Limb (tissue), 2 donors: ENCODE measurements around the gene ALDH2.
"Not testable (repeated sequence)": the region's sequence is repeated elsewhere in the genome, so short reads cannot be mapped to it uniquely, and the experiment has no call there.

Source experiments
- DNase-seq, 2 donors: peaks; one replicate each; pipeline ENCODE4 v3.0.0-alpha.2; 2016; ENCODE audit errors: extremely low spot score in 2 of 2

ALDH2 gene

DNA sequence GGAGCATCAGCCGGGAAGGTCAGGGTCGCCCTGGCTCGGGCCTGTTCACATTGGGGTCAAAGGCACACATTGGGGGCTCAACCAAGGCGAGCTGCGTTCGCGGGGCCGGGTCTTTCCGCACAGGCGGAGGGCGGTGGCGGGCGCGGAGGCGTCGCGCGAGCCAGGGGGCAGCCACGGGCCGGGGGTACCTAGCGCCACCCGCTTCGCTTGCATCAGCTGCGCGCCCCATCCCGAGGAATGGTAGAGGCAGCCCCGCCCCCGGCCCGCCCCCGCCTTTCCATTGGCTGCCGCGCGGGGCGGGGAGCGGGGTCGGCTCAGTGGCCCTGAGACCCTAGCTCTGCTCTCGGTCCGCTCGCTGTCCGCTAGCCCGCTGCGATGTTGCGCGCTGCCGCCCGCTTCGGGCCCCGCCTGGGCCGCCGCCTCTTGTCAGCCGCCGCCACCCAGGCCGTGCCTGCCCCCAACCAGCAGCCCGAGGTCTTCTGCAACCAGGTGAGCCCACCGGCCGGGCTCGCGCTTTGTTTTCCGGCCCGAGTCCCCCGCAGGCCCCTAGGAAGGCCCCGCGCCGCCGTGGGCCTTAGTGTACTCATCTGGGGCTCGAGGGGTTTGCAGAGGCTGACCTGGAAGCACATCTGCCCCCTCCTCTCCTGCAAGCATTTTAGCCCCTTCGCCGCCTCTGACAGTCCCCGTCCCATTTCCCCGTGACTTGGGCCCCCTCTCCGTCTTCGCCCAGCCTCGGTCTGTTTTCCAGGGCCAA, at the start of gene ALDH2:
TSS of gene ALDH2 (plus strand) at position 326 of the 754 bp plus-strand sequence. CDS start at position 376, 50 bp downstream.
- peak; percentile 69 to 87 for DNase-seq

DNA sequence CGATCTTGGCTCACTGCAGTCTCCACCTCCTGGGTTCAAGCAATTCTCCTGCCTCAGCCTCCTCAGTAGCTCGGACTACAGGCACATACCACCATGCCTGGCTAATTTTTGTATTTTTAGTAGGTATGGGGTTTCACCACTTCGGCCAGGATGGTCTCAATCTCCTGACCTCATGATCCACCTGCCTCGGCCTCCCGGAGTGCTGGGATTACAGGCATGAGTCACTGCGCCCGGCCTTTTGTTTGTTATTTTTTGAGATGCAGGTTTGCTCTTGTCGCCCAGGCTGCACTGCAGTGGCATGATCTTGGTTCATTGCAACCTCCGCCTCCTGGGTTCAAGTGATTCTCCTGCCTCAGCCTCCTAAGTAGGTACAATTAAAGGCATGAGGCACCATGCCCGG, 47.4 kb upstream of the ALDH2 start:
- not testable (repeated sequence) for DNase-seq

DNA sequence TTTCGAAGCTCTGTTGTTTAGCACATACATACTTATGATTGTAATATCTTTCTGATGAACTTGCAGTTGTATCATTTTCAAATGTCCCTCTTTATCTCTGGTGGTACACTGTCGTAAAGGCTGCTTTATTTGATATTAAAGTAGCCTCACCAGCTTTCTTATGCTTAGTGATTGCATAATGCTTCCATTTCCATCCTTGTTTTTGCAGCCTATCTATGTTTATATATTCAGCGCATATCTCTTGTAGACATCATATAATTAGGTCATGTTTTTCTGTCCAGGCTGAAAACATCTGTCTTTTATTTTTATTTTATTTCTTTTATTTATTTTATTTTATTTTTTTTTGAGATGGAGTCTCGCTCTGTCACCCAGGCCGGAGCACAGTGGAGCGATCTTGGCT, 46.3 kb upstream of the ALDH2 start:
- no peak for DNase-seq

DNA sequence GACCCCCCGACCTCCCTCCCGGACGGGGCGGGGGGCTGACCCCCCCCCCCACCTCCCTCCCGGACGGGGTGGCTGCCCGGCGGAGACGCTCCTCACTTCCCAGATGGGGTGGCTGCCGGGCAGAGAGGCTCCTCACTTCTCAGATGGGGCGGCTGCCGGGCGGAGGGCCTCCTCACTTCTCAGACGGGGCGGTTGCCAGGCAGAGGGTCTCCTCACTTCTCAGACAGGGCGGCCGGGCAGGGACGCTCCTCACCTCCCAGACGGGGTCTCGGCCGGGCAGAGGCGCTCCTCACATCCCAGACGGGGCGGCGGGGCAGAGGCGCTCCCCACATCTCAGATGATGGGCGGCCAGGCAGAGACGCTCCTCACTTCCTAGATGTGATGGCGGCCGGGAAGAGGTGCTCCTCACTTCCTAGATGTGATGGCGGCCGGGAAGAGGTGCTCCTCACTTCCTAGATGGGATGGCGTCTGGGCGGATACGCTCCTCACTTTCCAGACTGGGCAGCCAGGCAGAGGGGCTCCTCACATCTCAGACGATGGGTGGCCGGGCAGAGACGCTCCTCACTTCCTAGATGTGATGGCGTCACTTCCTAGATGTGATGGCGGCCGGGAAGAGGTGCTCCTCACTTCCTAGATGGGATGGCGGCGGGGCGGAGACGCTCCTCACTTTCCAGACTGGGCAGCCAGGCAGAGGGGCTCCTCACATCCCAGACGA, 42.9 kb upstream of the ALDH2 start:
- not testable (repeated sequence) for DNase-seq

DNA sequence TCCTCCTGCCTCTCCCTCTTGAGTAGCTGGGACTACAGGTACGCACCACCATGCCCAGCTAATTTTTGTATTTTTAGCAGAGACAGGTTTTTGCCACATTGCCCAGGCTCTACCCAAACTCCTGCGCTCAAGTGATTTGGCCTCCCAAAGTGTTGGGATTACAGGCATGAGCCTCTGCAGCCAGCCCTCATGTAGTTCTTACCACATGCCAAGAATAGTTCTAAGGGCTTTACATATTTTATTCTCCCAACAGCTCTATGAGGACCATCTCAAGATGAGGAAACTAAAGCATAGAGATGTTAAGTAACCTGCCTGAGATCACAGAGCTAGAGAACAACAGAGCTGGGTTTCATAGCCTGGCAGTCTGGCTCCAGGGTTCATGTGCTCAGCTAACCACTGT, 37.9 kb upstream of the ALDH2 start:
- DNase-seq = no peak

DNA sequence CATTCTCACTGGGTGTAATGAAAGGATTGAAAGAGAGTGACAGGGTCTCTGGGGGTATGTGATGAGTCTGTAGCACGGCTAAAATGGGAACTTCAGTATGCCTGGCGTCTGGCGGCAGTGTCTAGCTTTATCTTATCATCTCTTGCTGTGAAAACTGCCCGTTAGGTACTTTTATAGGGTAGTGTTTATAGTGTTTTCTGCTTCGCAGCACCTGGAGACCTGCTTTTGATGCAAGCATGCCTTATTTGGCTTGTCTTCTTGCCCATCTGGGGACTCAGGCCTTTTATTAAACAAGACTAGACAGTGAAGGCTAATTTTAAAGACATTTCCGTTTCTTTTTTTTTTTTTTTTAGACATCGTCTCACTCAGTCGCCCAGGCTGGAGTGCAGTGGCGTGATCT, 36.3 kb upstream of the ALDH2 start:
- DNase-seq = no peak

DNA sequence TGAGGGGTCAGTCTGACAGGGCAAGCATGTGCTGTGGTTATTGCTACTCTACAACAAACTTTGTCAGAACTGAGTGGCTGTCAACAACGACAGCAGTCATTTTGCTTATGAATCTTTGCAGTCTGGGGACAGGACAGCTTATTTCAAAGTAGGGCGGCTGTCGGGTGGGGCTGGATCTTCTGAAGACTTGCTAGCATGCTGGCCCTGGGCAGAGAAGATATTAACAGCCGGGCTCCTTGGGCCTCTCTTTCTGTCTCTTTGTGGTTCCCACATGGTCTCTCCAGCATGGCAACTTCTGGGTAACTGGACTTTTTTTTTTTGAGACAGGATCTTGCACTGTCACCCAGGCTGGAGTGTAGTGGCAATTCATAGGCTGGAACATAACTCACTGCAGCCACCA, 33.9 kb upstream of the ALDH2 start:
- DNase-seq = no peak

DNA sequence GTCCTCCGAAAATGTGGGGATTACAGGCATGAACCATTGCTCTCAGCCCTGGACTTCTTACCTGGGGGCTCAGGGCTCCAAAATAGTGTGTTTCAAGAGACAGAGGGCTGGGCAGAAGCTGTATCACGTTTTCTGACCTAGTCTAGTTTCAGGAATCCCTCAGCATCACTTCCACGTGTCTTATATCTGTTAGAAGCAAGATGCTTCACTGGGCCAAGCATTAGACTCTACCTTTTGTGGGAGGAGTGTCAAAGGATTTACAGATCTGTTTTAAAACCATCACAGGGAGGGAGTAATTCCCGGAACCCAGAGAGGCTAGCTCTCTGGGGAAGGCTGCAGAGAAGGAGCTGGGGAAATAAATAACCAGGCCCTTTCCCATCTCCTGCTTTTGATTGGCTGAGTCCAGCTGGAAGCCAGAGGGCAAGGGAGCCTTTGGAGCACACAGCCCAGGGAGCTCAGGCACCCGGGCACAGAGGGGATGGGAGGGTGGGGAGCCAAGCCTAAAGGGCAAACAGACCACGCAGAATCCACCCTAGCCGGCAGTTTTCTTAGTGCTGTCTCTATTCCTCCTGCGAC, 33.3 kb upstream of the ALDH2 start:
- no peak for DNase-seq

DNA sequence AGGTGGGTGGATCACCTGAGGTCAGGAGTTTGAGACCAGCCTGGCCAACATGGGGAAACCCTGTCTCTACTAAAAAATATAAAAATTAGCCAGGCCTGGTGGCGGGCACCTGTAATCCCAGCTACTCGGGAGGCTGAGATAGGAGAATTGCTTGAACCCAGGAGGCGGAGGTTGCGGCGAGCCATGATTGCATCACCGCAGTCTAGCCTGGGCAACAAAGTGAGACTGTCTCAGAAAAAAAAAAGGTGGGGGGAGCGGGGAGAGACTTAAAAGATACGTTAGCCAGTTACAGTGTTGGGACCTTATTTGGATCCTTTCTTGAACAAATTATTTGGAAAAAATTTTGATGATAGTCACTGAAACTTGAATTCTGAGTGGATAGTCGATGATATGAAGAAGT, 27.2 kb upstream of the ALDH2 start:
- not testable (repeated sequence) for DNase-seq

DNA sequence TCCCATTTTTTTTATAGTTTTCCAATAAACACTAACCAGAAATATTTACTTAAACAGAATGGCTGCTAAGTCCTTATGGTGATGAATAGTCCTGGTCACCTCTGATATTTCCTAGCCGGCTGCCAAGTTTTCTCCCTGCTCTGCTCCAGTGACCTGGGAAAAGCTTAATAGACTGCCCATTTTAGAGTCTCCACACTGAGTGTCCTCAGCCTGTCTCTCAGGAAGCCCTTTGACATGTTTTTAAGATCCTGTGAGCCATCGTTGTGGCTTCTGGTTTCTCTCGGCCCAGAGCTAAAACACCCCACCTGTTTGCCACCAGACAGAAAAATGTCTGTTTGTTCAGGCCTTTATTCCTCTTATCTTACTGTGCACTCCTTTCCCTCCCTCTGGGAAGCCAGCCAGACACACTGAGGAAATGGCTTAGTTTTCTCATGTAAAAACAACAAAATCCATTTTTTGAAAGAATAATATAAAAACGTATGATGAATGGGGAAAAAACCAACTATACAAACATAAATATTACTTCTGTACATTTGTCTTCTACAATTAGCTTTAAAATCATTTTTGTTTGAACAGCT, 25.4 kb upstream of the ALDH2 start:
- DNase-seq = no peak

DNA sequence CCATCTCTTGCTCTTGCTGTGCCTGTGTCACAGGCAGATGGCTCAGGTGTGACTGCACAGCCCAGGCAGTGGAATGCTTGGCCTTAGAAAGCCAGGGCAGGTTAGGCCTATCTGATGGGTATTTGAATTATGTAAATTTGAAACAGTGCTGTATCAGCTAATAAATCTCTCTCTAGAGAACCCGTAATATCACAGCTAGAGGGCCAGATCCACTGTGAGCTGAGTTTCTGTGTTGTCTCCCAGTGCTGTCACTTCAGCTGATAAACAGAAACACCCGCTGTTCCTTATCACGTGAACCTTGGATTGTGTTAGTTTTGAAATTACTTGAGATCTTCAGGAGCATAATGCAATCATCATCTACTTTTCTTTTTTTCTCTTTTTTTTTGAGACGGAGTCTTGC, 21.5 kb upstream of the ALDH2 start:
- DNase-seq = no peak

DNA sequence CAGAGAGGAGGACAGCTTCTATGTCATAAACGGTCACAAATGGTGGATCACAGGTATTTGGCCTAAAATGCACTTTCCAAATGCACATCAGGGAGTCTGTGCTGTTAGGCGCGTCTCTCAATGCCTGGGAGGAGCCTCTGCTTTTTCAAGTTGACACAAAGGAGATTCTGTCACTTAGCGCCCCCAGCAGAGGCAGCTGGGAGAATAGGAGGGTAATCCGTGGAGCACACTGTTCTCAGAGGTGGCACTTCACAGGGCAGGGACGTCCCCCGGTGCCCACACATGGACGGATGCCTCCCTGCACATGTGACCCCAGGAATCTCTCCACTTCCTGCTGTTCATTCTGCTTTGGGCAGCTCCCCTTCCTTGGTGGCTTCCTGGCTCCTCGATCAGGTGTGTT, 19.4 kb upstream of the ALDH2 start:
- DNase-seq = no peak

DNA sequence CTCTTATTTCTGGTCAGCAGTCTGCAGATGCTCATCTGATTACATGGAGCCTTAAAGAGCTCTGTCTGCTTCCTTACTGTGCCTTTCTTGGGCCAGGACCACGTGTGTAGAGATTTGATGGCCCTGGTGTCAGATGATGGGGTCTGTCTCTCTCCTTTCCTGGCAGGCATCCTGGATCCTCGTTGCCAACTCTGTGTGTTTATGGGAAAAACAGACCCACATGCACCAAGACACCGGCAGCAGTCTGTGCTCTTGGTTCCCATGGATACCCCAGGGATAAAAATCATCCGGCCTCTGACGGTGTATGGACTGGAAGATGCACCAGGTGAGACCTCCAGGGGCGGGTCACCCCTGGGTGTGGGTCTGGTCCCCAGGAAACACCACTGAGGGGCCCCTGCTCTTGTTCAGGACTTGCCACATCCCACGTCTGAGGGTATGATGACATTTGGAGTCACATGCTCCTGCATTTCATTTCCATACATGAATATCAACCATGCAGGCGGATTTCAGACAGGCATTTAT, 18.5 kb upstream of the ALDH2 start:
- peak in 1 of 2 donors; percentile 33 for DNase-seq

DNA sequence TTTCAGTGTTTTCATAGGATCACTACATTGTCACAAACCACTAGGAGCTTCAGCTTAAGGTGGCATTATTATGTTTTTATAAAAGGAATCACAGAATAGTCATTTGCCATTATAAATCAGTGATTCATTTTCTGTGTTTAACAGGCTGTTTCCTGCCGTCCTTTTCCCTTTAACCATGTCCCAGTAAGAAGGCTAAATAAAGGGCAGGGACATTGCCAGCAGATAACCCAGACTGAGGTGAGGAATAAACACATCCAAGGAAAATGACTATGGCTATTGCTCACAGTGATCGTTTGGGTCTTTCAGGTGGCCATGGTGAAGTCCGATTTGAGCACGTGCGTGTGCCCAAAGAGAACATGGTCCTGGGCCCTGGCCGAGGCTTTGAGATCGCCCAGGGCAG, 17.9 kb upstream of the ALDH2 start:
- DNase-seq = no peak

DNA sequence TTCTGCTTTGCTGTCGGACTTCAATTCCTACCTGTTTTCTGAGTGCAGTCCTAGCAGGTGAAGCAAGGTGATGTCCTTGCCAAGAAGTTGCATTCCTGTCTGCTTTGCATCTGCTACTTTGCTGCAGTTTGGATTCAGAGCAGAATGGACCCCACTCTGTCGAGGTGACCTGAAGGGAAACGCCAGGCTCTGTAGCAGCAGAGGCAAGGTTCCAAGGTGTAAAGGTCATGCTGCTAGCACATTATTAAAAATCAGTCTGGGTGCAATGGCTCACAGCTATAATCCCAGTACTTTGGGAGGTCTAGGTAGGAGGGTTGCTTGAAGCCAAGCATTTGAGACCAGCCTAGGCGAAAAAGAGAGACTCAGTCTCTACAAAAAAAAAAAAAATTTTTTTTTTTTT, 17.3 kb upstream of the ALDH2 start:
- DNase-seq = no peak

DNA sequence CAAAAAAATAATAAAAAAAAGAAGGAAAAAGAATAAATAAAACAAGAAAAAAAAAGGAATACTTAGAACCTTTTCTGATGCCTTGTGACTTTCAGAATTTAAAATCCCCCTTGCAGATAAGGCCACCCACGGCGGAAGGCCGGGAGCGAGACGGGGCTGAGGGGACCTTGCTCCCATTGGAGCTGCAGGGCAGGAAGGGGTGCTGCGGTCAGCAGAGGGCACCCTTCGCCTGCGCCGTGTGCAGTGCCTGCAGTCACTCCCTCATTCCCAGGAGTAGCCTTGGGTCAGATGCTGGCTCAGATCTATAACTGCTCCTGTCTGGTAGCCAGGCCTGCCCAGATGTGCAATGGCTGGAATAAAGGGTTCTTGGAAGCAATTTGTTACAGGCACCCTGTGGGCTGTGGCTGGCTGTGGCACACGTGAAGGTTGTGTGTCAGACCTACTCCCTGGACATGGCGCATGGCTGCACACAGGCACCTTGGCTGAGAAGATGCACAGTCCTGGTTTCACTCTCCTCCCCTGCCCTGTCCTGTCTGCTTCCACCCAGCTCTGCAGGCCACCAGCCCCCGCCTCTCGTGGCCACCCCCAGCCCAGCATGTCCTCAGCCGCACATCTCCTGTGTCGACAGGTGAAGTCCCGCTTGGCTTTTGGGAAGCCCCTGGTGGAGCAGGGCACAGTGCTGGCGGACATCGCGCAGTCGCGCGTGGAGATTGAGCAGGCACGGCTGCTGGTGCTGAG, 13.4 kb upstream of the ALDH2 start:
- DNase-seq = peak in 1 of 2 donors; percentile 52

DNA sequence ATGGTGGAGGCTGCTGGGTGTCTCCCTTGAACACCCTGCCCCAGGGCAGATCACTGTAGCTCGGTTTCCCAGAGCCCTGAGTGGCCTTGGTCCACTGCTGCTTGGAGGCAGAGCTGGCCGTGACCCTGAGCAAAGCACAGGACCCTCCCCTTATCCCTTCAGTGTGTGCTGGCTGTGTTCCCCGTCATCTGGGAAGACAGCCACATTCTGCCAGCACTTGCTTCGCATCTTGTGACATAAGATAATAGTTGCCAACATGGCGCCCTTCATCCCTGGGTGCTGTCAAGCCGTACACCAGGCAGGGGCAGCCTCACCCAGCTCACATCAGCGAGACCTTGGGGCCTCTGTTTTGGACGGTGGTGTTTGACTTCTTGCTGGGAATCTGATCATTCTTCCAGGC, 12.1 kb upstream of the ALDH2 start:
- no peak for DNase-seq

DNA sequence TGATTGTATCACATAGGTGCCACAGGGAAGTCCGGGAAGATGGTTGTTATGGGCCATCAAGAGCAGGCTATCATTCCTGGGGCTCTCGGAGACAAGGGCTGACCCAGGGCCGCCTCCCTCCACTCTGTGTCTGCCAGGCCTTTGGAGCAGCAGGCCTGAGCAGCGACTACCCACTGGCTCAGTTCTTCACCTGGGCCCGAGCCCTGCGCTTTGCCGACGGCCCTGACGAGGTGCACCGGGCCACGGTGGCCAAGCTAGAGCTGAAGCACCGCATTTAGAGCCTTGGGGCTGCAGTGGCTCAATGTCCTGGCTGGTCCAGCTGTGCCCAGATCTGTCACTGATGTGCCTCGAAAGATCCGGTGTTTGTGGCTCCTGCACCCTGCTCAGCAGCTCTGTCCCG, 10.5 kb upstream of the ALDH2 start:
- no peak for DNase-seq

DNA sequence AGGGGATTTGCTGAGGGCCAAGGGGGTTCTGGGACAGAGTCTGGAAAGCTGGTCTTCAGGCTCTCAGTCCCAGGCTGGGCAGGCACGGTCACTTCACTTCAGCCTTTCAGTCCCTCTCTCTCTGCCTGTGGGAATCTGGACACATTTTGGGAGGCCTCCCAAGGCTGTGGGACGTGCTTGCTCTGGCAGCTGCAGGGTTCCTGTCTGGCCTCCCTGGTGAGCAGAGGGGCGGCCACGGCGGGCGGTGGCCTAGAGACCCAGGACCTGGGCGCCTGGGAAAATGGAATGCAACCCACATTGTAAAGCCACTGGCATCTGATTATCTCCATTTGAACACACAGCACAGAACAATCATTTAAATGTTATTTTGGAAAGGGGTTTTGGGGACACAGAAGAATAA, 10.1 kb upstream of the ALDH2 start:
- no peak for DNase-seq

DNA sequence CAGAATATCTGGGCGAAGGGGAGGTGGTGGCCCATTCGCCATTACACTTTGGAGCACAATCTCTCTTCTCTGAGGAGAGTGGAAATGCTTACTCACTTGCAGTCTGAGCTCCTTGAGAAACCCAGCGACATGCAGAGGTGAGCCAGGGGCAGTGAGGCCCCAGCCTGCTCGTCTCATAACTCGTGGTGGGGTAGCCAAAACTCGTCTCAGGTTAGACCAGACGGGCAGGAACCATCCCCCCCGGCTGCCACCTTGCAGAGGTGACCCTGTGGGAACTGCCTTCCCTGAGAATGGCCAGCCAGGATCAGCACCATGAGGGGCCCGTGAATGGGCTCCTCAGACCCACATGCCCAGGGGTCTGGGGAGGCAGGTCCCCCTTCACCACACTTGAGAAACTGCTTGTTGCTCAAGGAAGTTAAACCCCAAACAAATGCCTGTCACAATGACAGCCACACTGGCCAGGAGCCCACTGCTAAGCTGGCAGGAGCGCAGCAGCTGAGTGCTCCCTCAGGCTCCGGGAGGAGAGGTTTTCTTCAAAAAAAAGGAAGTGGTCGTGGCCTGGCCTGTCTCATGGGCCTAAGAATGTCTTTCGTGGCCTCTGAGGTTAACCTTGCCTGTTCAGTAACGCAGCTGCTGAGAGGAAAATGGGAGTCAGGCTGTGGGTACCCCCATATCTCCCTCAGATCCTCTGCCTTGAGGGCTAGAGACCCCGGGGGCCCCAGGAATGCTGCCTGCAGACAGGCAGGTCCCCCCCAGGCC, 9.2 kb upstream of the ALDH2 start:
- DNase-seq = no peak

DNA sequence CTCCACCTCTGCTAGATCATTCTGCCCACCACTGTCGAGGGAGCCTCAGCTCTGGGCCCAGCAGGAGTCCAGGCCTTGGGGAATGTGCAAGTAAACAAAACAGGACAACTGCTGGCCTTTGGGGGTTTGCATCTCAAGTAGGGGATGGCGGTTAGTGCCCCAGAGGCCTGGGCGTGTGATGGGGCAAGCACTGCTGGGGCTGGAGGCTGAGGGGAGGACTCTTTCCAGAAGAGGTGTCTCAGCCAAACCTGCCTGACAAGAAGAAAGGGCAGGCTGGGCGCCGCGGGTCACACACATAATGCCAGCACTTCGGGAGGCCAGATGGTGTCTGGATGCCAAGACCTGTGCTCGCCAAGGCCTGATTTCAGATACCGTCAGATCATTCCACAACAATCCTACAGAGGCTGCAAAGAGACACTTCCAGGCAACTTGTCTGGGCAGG, 8.6 kb upstream of the ALDH2 start:
- no peak for DNase-seq
